Neural cell (in vitro differentiated cells): ENCODE results near the gene DUSP5. TPM values are rescaled to one million over a fixed set of nuclear protein-coding genes. Genes with fewer than 3 reads are reported as not detected.

Experiments
- H2AFZ ChIP-seq: fragments of 200-600, 300-800 bp; sonication (generic), shearing (Covaris generic); 2 replicates; pipeline ENCODE4 v1.6.0; 2014; ENCODE audit warnings: low read depth, mild to moderate bottlenecking, antibody characterized with exemption, low read length, moderate library complexity
- H3F3A ChIP-seq: fragments of 200-600 bp; shearing (Covaris generic); 2 replicates; pipeline ENCODE4 v1.6.1; 2016; ENCODE audit warnings: mild to moderate bottlenecking, moderate library complexity, mixed read lengths, antibody characterized with exemption, low read length; ENCODE audit not compliant: insufficient read depth, poor library complexity, severe bottlenecking
- H3K27ac ChIP-seq: fragments of 200-600, 300-800 bp; sonication (generic), shearing (Covaris generic); 2 replicates; pipeline ENCODE4 v1.5.1; 2014; ENCODE audit warnings: mild to moderate bottlenecking, low read length, moderate library complexity
- H3K27me3 ChIP-seq: fragments of 300-800, 200-600 bp; sonication (generic), shearing (Covaris generic); 2 replicates; pipeline ENCODE4 v1.6.0; 2014; ENCODE audit warnings: mild to moderate bottlenecking, low read depth, low read length, moderate library complexity; ENCODE audit not compliant: insufficient read depth
- H3K36me3 ChIP-seq: fragments of 300-800, 200-600 bp; sonication (generic), shearing (Covaris generic); 2 replicates; pipeline ENCODE4 v1.5.1; 2014; ENCODE audit warnings: mild to moderate bottlenecking, antibody characterized with exemption, low read length, moderate library complexity; ENCODE audit not compliant: insufficient read depth
- H3K4me2 ChIP-seq: fragments of 300-800, 200-600 bp; sonication (generic), shearing (Covaris generic); 2 replicates; pipeline ENCODE4 v1.6.0; 2014; ENCODE audit warnings: mild to moderate bottlenecking, low read length
- H3K4me3 ChIP-seq: fragments of 300-800, 200-600 bp; sonication (generic), shearing (Covaris generic); 2 replicates; pipeline ENCODE4 v1.5.1; 2014; ENCODE audit warnings: mild to moderate bottlenecking, low read length, moderate library complexity
- H3K79me2 ChIP-seq: fragments of 200-600 bp; shearing (Covaris generic); replicated peaks from 2 replicates; pipeline ENCODE4 v1.6.0; 2014; ENCODE audit warnings: mild to moderate bottlenecking, low read length, moderate library complexity; ENCODE audit not compliant: insufficient read depth
- H3K9ac ChIP-seq: fragments of 300-800, 200-600 bp; sonication (generic), shearing (Covaris generic); 2 replicates; pipeline ENCODE4 v1.6.1; 2016; ENCODE audit warnings: mild to moderate bottlenecking, low read length, mixed read lengths
- H3K9me2 ChIP-seq: fragments of 200-600 bp; shearing (Covaris generic); 2 replicates; pipeline ENCODE4 v1.6.1; 2016; ENCODE audit warnings: mild to moderate bottlenecking, low read length, mixed read lengths; ENCODE audit not compliant: insufficient read depth
- H3K9me3 ChIP-seq: fragments of 200-600, 300-800 bp; sonication (generic), shearing (Covaris generic); 2 replicates; pipeline ENCODE4 v1.6.1; 2016; ENCODE audit warnings: mild to moderate bottlenecking, mixed run types, low read length, moderate library complexity, mixed read lengths
- H4K20me1 ChIP-seq: fragments of 200-600 bp; shearing (Covaris generic); 2 replicates; pipeline ENCODE4 v1.6.1; 2016; ENCODE audit warnings: mild to moderate bottlenecking, mixed run types; ENCODE audit not compliant: insufficient read depth
- EP300 ChIP-seq: fragments of 450-650 bp; conservative IDR thresholded peaks from 2 replicates; pipeline ENCODE4 v1.6.1; 2014; ENCODE audit warnings: antibody characterized with exemption, mild to moderate bottlenecking, moderate library complexity; ENCODE audit not compliant: poor library complexity, severe bottlenecking
- EZH2 ChIP-seq: fragments of 200-600, 300-800 bp; shearing (Covaris generic), sonication (generic); IDR thresholded peaks from 2 replicates; pipeline ENCODE4 v1.6.1; 2014; ENCODE audit warnings: antibody characterized with exemption, low read length, borderline replicate concordance, mild to moderate bottlenecking; ENCODE audit not compliant: insufficient read depth, poor library complexity, severe bottlenecking
- MXI1 ChIP-seq: fragments of 450-650 bp; conservative IDR thresholded peaks from 2 replicates; pipeline ENCODE4 v1.6.1; 2014; ENCODE audit warnings: antibody characterized with exemption, mild to moderate bottlenecking; ENCODE audit not compliant: poor library complexity, severe bottlenecking
- POLR2AphosphoS5 ChIP-seq: IDR thresholded peaks from 2 replicates; pipeline ENCODE4 v1.6.1; 2012
- RAD21 ChIP-seq: fragments of 450-650 bp; conservative IDR thresholded peaks from 2 replicates; pipeline ENCODE4 v1.6.1; 2014; ENCODE audit warnings: antibody characterized with exemption, mild to moderate bottlenecking, moderate library complexity
- SMC3 ChIP-seq: fragments of 450-650 bp; conservative IDR thresholded peaks from 2 replicates; pipeline ENCODE4 v1.6.1; 2014; ENCODE audit warnings: antibody characterized with exemption, mild to moderate bottlenecking, moderate library complexity; ENCODE audit not compliant: poor library complexity
- TAF1 ChIP-seq: IDR thresholded peaks from 2 replicates; pipeline ENCODE4 v1.6.1; 2012; ENCODE audit warnings: low read depth
- polyA plus RNA-seq: library from polyadenylated mRNA; depleted of rRNA; stranded (reverse); fragments of >200 nt; gene quantifications from 2 replicates; pipeline ENCODE4 v1.2.3, GENCODE V29; 2014
- TF ChIP-seq, protein P1 (sequence below): fragments of 450-650 bp; IDR thresholded peaks from 2 replicates; pipeline ENCODE4 v1.5.1; 2014; ENCODE audit warnings: antibody characterized with exemption, mild to moderate bottlenecking, moderate library complexity; ENCODE audit not compliant: poor library complexity, severe bottlenecking
- TF ChIP-seq, protein P2 (sequence below): IDR thresholded peaks from 2 replicates; pipeline ENCODE4 v1.6.1; 2012; ENCODE audit warnings: borderline replicate concordance

The DUSP5 gene
- polyA plus RNA-seq, 1 donor from 2014 or later: 2.2 TPM

GRCh38 chr10:110548002-110548401 is 50.3 kb downstream of the DUSP5 start:
- Histone ChIP-seq H3K27me3 (no peaks in the 10 kb centered on the region), H2AFZ (no peak overlapping the region), H3K27ac (no peak overlapping the region), H4K20me1 (no peaks in the 10 kb centered on the region), H3K79me2 (no peaks in the 10 kb centered on the region), H3K9me2 (no peaks in the 10 kb centered on the region), H3K9me3 (no peaks in the 10 kb centered on the region), H3K9ac (no peak overlapping the region), H3K4me2 (no peak overlapping the region), H3F3A (no peaks in the 10 kb centered on the region), H3K4me3 (no peak overlapping the region), H3K36me3 (no peaks in the 10 kb centered on the region)
- no peak for TF ChIP-seq MXI1
- TF ChIP-seq POLR2AphosphoS5: no peak
- TF ChIP-seq, protein P1, sequence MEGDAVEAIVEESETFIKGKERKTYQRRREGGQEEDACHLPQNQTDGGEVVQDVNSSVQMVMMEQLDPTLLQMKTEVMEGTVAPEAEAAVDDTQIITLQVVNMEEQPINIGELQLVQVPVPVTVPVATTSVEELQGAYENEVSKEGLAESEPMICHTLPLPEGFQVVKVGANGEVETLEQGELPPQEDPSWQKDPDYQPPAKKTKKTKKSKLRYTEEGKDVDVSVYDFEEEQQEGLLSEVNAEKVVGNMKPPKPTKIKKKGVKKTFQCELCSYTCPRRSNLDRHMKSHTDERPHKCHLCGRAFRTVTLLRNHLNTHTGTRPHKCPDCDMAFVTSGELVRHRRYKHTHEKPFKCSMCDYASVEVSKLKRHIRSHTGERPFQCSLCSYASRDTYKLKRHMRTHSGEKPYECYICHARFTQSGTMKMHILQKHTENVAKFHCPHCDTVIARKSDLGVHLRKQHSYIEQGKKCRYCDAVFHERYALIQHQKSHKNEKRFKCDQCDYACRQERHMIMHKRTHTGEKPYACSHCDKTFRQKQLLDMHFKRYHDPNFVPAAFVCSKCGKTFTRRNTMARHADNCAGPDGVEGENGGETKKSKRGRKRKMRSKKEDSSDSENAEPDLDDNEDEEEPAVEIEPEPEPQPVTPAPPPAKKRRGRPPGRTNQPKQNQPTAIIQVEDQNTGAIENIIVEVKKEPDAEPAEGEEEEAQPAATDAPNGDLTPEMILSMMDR: no peak
- TF ChIP-seq RAD21: no peak
- no peak for TF ChIP-seq EZH2
- TF ChIP-seq TAF1: no peak
- TF ChIP-seq, protein P2, sequence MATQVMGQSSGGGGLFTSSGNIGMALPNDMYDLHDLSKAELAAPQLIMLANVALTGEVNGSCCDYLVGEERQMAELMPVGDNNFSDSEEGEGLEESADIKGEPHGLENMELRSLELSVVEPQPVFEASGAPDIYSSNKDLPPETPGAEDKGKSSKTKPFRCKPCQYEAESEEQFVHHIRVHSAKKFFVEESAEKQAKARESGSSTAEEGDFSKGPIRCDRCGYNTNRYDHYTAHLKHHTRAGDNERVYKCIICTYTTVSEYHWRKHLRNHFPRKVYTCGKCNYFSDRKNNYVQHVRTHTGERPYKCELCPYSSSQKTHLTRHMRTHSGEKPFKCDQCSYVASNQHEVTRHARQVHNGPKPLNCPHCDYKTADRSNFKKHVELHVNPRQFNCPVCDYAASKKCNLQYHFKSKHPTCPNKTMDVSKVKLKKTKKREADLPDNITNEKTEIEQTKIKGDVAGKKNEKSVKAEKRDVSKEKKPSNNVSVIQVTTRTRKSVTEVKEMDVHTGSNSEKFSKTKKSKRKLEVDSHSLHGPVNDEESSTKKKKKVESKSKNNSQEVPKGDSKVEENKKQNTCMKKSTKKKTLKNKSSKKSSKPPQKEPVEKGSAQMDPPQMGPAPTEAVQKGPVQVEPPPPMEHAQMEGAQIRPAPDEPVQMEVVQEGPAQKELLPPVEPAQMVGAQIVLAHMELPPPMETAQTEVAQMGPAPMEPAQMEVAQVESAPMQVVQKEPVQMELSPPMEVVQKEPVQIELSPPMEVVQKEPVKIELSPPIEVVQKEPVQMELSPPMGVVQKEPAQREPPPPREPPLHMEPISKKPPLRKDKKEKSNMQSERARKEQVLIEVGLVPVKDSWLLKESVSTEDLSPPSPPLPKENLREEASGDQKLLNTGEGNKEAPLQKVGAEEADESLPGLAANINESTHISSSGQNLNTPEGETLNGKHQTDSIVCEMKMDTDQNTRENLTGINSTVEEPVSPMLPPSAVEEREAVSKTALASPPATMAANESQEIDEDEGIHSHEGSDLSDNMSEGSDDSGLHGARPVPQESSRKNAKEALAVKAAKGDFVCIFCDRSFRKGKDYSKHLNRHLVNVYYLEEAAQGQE: no peak
- no peak for TF ChIP-seq EP300
- TF ChIP-seq SMC3: no peak

GRCh38 chr10:110549211-110549610 is 51.5 kb downstream of the DUSP5 start:
- H3K9me3 ChIP-seq: no peaks in the 10 kb centered on the region
- H3K9ac ChIP-seq: no peak overlapping the region
- H3F3A ChIP-seq: no peaks in the 10 kb centered on the region
- H3K36me3 ChIP-seq: no peaks in the 10 kb centered on the region
- no peaks in the 10 kb centered on the region for H3K27me3 ChIP-seq
- no peak overlapping the region for H2AFZ ChIP-seq
- no peak overlapping the region for H3K4me3 ChIP-seq
- no peaks in the 10 kb centered on the region for H4K20me1 ChIP-seq
- no peaks in the 10 kb centered on the region for H3K9me2 ChIP-seq
- H3K4me2 ChIP-seq: no peak overlapping the region
- H3K27ac ChIP-seq: no peak overlapping the region
- TF ChIP-seq EP300: no peak
- no peak for TF ChIP-seq SMC3
- TF ChIP-seq RAD21: no peak
- TF ChIP-seq, protein P1: no peak
- TF ChIP-seq MXI1: no peak
- no peak for TF ChIP-seq TAF1
- TF ChIP-seq, protein P2: no peak
- TF ChIP-seq POLR2AphosphoS5: no peak
- no peak for TF ChIP-seq EZH2
- H3K79me2 ChIP-seq: no peaks in the 10 kb centered on the region
